Esophagus squamous epithelium (tissue), 4 donors: Measurements from ENCODE around the gene HNRNPD.

ENCODE experiments used
- POLR2A ChIP-seq, 4 donors: fragments of 450-650 bp; IDR thresholded peaks; one replicate each; pipeline ENCODE4 v1.6.1; 2017; ENCODE audit warnings: antibody characterized with exemption in 4 of 4, mild to moderate bottlenecking in 4 of 4, moderate library complexity in 3 of 4
- TF ChIP-seq, protein P1 (sequence below), 6 experiments: fragments of 450-650 bp in 4 of 6; fragments of 200-600 bp in 2 of 6; sonication (generic) in 2 of 6; IDR thresholded peaks; one replicate each; pipeline ENCODE4 v1.5.1; 2016 to 2019; ENCODE audit warnings: antibody characterized with exemption in 6 of 6, mild to moderate bottlenecking in 4 of 6, moderate library complexity in 4 of 6

DNA sequence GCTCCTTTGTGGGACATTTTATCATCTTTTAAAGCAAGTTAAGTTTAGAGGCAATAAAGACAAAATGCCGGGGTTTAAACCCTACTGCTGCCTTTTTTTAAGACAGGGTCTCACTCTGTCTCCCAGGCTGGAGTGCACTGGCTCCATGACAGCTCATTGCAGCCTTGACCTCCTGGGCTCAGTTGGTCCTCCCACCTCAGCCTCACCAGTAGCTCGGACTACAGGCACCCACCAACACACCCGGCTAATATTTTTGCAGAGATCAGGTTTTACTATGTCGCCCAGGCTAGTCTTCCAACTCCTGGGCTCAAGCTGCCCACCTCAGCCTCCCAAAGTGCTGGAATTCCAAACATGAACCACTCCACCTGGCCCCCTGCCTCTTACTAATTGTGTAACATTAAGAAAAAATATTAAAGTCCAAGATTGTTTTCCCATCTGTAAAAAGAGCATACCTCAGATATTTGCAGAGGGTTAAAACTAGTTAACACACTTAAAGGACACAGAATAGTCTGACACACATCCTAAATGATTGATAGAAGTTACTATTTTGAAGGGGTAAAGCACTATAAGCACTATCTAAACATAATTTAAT is 9.8 kb downstream of the HNRNPD start:
- TF ChIP-seq, protein P1, sequence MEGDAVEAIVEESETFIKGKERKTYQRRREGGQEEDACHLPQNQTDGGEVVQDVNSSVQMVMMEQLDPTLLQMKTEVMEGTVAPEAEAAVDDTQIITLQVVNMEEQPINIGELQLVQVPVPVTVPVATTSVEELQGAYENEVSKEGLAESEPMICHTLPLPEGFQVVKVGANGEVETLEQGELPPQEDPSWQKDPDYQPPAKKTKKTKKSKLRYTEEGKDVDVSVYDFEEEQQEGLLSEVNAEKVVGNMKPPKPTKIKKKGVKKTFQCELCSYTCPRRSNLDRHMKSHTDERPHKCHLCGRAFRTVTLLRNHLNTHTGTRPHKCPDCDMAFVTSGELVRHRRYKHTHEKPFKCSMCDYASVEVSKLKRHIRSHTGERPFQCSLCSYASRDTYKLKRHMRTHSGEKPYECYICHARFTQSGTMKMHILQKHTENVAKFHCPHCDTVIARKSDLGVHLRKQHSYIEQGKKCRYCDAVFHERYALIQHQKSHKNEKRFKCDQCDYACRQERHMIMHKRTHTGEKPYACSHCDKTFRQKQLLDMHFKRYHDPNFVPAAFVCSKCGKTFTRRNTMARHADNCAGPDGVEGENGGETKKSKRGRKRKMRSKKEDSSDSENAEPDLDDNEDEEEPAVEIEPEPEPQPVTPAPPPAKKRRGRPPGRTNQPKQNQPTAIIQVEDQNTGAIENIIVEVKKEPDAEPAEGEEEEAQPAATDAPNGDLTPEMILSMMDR (IDR thresholded peaks at IDR 0.05), result no peak
- TF ChIP-seq POLR2A (IDR thresholded peaks at IDR 0.05), result no peak
